IPS-18c (cell line): ENCODE data around the gene BEAN1.
"Not testable (repeated sequence)": the region's sequence is repeated elsewhere in the genome, so short reads cannot be mapped to it uniquely, and the experiment has no call there.

Source experiments
- H3K4me3 ChIP-seq: 2 replicates; pipeline ENCODE4 v1.7.0; 2013; ENCODE audit warnings: low read depth, mild to moderate bottlenecking, low read length, moderate library complexity; ENCODE audit not compliant: insufficient read depth
- H3K9me3 ChIP-seq: one replicate; pipeline ENCODE4 v1.6.1; 2013; ENCODE audit warnings: mild to moderate bottlenecking, low read length, moderate library complexity; ENCODE audit not compliant: control insufficient read depth, insufficient read depth

BEAN1 gene

GRCh38 chr16:66446737-66447136 is 19.6 kb downstream of the BEAN1 start:
- H3K9me3 ChIP-seq, result no peaks in the 10 kb centered on the region
- H3K4me3 ChIP-seq, result no peak overlapping the region

DNA sequence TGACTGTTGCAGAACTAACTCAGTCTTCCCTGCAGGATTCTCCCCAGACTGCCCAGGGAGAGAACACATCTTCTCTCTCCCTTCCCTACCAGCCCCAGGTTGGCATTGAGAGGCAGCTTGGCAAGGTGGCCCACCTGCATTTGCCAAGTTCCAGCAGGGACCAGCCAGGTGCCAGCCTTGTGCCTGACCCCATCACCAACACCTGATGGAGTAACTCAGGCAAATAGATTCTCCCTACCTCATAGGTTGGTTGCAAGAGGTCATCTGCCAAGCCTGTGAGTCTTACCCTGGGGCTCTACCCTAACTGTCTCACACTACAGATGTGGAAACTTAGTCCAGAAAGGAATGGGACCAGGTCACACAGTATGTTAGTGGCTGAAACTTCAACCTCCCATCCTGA is 20.4 kb downstream of the BEAN1 start:
- no peaks in the 10 kb centered on the region for H3K9me3 ChIP-seq
- no peak overlapping the region for H3K4me3 ChIP-seq

- Histone ChIP-seq H3K9me3 (no peaks in the 10 kb centered on the region), H3K4me3 (no peak overlapping the region)
Measured at GRCh38 chr16:66451548-66451947, 24.5 kb downstream of the BEAN1 start.

GRCh38 chr16:66453230-66453629 is 26.1 kb downstream of the BEAN1 start:
- not testable (repeated sequence) for H3K9me3 ChIP-seq, H3K4me3 ChIP-seq

GRCh38 chr16:66454751-66455150 is 27.7 kb downstream of the BEAN1 start:
- H3K9me3 ChIP-seq, result no peaks in the 10 kb centered on the region
- H3K4me3 ChIP-seq, result no peak overlapping the region

DNA sequence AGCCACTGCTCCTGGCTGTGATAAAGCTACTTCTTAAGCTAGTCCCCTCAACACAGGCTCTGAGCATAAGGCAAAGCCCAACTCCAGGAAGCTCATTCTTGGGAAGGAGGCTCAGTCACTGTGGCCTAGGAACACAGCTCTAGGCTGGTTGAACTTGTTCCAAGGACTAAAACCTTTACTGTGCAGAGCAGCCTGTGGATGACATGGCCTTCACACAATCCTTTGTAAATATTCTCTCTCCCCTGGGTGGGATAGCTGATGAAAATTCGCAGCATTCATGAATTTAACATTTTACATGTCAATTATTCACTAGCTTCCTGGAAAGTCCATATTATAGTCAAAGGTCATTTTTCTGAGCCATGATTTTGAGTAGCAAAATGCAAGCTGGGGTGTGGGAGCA is 28.9 kb downstream of the BEAN1 start:
- H3K9me3 ChIP-seq, result no peaks in the 10 kb centered on the region
- H3K4me3 ChIP-seq, result no peak overlapping the region

- Histone ChIP-seq H3K9me3 (no peaks in the 10 kb centered on the region), H3K4me3 (no peak overlapping the region)
Measured at GRCh38 chr16:66457888-66458287, 30.8 kb downstream of the BEAN1 start.

GRCh38 chr16:66458292-66458691 is 31.2 kb downstream of the BEAN1 start:
- no peak overlapping the region for H3K4me3 ChIP-seq

DNA sequence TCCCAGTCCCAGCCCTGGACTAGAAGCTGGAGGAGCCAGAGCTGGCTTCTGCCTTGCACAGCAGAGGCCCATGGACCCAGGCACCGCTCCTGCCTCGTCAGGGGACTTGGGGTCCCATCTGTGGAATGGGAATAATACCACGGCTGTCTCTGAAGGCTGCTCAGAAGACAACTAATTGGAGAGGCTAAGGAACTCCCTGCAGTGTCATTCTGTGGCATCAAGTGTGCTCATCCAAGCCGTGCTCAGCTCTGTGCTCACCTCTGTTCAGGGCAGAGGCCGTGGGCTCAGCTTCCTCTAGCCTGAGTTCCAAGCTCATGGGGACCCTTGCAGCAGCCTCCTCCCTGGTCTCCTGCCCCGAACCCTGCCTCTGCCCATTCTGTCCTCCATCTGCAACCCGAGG is 31.8 kb downstream of the BEAN1 start:
- Histone ChIP-seq H3K9me3 (no peaks in the 10 kb centered on the region), H3K4me3 (no peak overlapping the region)

More at GRCh38 chr16:66458292-66458691, 31.2 kb downstream of the BEAN1 start:
- no peaks in the 10 kb centered on the region for H3K9me3 ChIP-seq

DNA sequence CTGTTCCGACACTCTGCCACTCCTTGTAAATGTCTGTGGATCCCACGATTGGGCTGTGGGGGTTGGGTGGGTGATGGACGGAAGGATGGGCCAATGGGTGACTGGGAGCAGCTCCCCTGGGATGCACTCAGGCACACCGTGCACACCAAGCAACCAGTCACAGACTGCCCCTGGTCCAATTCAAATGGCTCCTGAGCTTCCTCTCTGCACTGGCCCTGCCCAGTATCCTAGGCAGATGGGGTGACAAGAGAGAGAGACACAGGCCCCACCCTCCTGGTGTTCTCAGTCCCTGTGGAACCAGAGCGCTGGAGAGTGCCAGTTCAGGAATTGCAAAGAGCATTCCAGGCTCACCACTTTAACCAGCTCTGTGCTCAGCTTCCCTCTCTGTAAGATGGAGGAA is 32.8 kb downstream of the BEAN1 start:
- no peaks in the 10 kb centered on the region for H3K9me3 ChIP-seq
- no peak overlapping the region for H3K4me3 ChIP-seq

DNA sequence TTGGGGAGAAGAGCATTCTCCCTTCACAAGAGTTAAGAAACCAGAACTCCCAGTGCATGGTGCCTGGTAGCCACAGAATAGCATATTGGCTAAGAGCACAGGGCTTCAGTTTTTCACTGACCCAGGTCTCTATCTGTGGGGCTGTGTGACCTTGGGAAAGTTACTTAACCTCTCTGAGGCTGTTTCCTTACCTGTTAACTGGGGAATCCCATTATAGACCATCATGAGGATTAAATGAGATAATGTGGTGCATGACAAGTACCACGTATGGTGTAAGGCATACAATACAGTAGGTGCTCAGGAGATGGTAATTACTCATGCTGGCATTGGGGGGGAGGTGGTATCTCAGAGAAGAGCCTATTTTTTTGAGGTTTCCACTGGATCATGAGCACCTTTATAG is 33.6 kb downstream of the BEAN1 start:
- no peak overlapping the region for H3K4me3 ChIP-seq
- H3K9me3 ChIP-seq, result no peaks in the 10 kb centered on the region

DNA sequence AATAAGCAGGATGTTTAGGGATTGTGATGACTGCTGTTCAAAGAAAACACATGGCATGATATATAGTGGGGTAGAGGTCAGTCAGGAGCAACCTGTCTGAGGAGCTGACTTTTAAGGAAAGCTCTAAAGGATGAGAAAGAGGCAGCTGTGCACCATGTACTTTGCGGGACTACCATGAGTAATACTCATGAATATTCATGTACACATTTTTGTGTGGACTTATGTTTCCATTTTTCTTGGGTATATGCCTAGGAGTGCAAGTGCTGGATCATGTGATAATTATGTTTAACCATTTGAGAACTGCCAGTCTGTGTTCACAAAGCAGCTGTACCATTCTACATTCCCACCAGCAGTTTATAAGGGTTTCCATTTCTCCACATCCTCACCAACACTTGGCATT is 35.8 kb downstream of the BEAN1 start:
- Histone ChIP-seq H3K4me3 (no peak overlapping the region), H3K9me3 (no peaks in the 10 kb centered on the region)

DNA sequence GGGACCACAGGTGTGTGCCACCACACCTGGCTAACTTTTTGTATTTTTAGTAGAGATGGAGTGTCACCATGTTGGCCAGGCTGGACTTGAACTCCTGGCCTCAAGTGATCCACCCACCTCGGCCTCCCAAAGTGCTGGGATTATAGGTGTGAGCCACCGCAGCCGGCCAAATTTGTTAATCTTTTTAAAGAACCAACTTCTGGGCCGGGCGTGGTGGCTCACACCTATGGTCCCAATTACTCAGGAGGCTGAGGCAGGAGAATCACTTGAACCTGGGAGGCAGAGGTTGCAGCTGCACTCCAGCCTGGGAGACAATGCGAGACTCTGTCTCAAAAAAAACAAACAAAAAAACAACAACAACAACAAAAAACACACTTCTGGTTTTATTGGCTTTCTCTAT is 38.9 kb downstream of the BEAN1 start:
- not testable (repeated sequence) for H3K4me3 ChIP-seq, H3K9me3 ChIP-seq

DNA sequence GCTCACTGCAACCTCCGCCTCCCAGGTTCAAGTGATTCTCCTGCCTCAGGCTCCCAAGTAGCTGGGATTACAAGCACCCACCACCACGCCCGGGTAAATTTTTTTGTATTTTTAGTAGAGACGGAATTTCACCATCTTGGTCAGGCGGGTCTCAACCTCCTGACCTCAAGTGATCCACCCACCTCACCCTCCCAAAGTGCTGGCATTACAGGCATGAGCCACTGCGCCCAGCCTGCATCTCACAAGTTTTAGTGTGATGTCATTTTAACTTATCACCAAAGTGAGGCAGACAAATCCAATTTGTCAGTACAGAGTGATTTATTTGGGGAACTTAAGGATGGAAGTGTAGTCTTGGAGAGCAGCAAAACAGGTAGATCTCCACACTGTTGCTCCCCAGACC is 39.5 kb downstream of the BEAN1 start:
- not testable (repeated sequence) for H3K4me3 ChIP-seq, H3K9me3 ChIP-seq

GRCh38 chr16:66467611-66468010 is 40.5 kb downstream of the BEAN1 start:
- Histone ChIP-seq H3K4me3 (no peak overlapping the region), H3K9me3 (no peaks in the 10 kb centered on the region)

GRCh38 chr16:66468321-66468965 is 41.3 kb downstream of the BEAN1 start:
- no peaks in the 10 kb centered on the region for H3K9me3 ChIP-seq

DNA sequence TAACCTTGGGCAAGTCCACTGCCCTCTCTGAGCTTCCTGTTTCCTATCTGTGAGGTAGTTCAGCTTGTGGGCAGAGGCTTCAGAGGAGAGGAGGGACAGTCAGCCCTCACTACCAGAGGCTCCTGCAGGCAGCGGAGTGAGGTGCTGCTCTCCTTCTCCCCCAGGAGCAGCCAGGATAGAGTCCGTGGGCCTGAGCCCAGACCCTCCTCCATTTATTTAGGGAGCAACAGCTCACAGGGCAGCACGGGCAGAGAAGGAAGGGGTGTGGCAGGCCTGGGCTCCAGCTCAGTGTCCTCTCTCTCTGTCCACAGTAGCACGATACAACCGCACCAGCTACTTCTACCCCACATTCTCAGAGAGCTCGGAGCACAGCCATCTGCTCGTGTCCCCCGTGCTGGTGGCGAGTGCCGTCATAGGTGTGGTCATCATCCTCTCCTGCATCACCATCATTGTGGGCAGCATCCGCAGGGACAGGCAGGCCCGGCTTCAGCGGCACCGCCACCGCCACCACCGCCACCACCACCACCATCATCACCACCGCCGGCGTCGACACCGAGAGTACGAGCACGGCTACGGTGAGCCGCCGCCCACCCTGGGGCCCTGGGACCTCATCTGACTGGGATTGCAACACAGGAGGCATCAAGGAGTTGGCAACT is 42.3 kb downstream of the BEAN1 start:
- Histone ChIP-seq H3K9me3 (no peaks in the 10 kb centered on the region), H3K4me3 (no peak overlapping the region)

More at GRCh38 chr16:66468321-66468965, 41.3 kb downstream of the BEAN1 start:
- no peak overlapping the region for H3K4me3 ChIP-seq

DNA sequence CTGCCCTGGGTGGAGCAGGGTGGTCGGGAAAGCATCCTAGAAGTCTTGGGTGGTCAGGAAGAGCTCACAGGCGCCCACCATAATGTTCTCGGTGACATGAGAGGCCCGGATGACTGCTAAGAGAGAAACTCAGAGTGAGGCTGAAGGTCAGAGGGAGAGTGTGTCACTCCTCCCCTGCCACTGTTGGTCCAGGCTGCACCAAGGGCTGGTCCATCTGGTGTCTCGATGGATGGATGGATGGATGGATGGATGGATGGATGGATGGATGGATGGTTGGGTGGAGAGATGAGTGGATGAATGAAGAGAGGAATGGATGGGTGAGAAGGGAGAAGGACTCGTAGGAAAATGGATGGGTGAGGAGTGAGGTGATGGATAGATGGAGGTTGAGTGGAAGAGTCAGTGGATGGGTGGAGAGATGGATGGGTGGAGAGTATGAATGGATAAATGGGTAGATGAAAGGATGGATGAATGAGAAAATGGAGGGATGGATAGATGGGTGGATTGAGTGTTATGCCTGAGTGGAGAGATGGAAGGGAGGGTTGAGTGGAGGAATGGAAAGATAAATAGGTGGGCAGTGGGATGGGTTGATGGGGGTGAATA is 43.0 kb downstream of the BEAN1 start:
- H3K9me3 ChIP-seq, result no peaks in the 10 kb centered on the region

More for the DNA sequence above, 43.0 kb downstream of the BEAN1 start:
- no peak overlapping the region for H3K4me3 ChIP-seq
